H9 (cell line): ENCODE results near the gene CAV3. TPM values are rescaled to one million over a fixed set of nuclear protein-coding genes. Genes with fewer than 3 reads are reported as not detected.

Source experiments
- DNase-seq: peaks from one replicate; pipeline ENCODE4 v3.0.0-alpha.2; 2017
- H2AFZ ChIP-seq: one replicate; pipeline ENCODE4 v1.6.1; 2013; ENCODE audit warnings: mild to moderate bottlenecking, low read length, control low read depth, moderate library complexity
- H2AK5ac ChIP-seq: 2 replicates; pipeline ENCODE4 v1.6.1; 2013; ENCODE audit warnings: low read length, control low read depth, mixed read lengths; ENCODE audit not compliant: insufficient read length
- H2BK120ac ChIP-seq: one replicate; pipeline ENCODE4 v1.6.1; 2013; ENCODE audit warnings: low read depth, mild to moderate bottlenecking, low read length, control low read depth, inconsistent platforms; ENCODE audit not compliant: poor library complexity, severe bottlenecking
- H2BK12ac ChIP-seq: 2 replicates; pipeline ENCODE4 v1.6.1; 2013; ENCODE audit warnings: low read length, control low read depth, mixed read lengths, low read depth; ENCODE audit not compliant: insufficient read length
- H2BK15ac ChIP-seq: 2 replicates; pipeline ENCODE4 v1.6.1; 2013; ENCODE audit warnings: low read depth, low read length, control low read depth
- H2BK20ac ChIP-seq: one replicate; pipeline ENCODE4 v1.6.1; 2013; ENCODE audit warnings: low read depth, mild to moderate bottlenecking, low read length, control low read depth, inconsistent platforms; ENCODE audit not compliant: poor library complexity, severe bottlenecking
- H2BK5ac ChIP-seq: 2 replicates; pipeline ENCODE4 v1.6.1; 2013; ENCODE audit warnings: low read length, control low read depth, mixed read lengths; ENCODE audit not compliant: insufficient read length
- H3K14ac ChIP-seq: 2 replicates; pipeline ENCODE4 v1.6.1; 2013; ENCODE audit warnings: low read length, control low read depth; ENCODE audit not compliant: insufficient read depth
- H3K18ac ChIP-seq: 2 replicates; pipeline ENCODE4 v1.6.1; 2013; ENCODE audit warnings: low read depth, mild to moderate bottlenecking, mixed read lengths, low read length, control low read depth; ENCODE audit not compliant: insufficient read length
- H3K23ac ChIP-seq: 2 replicates; pipeline ENCODE4 v1.6.1; 2013; ENCODE audit warnings: low read length, control low read depth, mixed read lengths, low read depth; ENCODE audit not compliant: insufficient read length
- H3K23me2 ChIP-seq: 2 replicates; pipeline ENCODE4 v1.6.1; 2013; ENCODE audit warnings: low read depth, mild to moderate bottlenecking, mixed read lengths, low read length, control low read depth; ENCODE audit not compliant: insufficient read length, poor library complexity, severe bottlenecking
- H3K27ac ChIP-seq: 2 replicates; pipeline ENCODE4 v1.5.1; 2013; ENCODE audit warnings: low read length, control low read depth, mixed read lengths, low read depth; ENCODE audit not compliant: insufficient read length
- H3K27me3 ChIP-seq: 2 replicates; pipeline ENCODE4 v1.6.1; 2013; ENCODE audit warnings: low read length, control low read depth, inconsistent platforms; ENCODE audit not compliant: insufficient read depth
- H3K4ac ChIP-seq: 2 replicates; pipeline ENCODE4 v1.6.1; 2013; ENCODE audit warnings: low read depth, mild to moderate bottlenecking, control low read depth, inconsistent platforms, low read length, moderate library complexity
- H3K4me1 ChIP-seq: 2 replicates; pipeline ENCODE4 v1.6.1; 2013; ENCODE audit warnings: low read length, control low read depth, inconsistent platforms; ENCODE audit not compliant: insufficient read depth
- H3K4me2 ChIP-seq: 2 replicates; pipeline ENCODE4 v1.6.1; 2013; ENCODE audit warnings: low read length, control low read depth, mixed read lengths; ENCODE audit not compliant: insufficient read length, insufficient read depth
- H3K56ac ChIP-seq: 2 replicates; pipeline ENCODE4 v1.6.1; 2013; ENCODE audit warnings: low read depth, mild to moderate bottlenecking, mixed read lengths, low read length, control low read depth; ENCODE audit not compliant: insufficient read length
- H3K79me1 ChIP-seq: 2 replicates; pipeline ENCODE4 v1.6.1; 2013; ENCODE audit warnings: low read depth, mild to moderate bottlenecking, moderate library complexity, low read length, control low read depth, inconsistent platforms; ENCODE audit not compliant: insufficient read depth, poor library complexity, severe bottlenecking
- H3K79me2 ChIP-seq: 2 replicates; pipeline ENCODE4 v1.6.1; 2013; ENCODE audit warnings: low read length, control low read depth, inconsistent platforms; ENCODE audit not compliant: insufficient read depth
- H3K9ac ChIP-seq: 2 replicates; pipeline ENCODE4 v1.6.1; 2013; ENCODE audit warnings: low read length, control low read depth, mixed read lengths; ENCODE audit not compliant: insufficient read length; ENCODE audit errors: extremely low read depth
- H3K9me3 ChIP-seq: one replicate; pipeline ENCODE4 v1.6.1; 2013; ENCODE audit warnings: low read depth, low read length, inconsistent platforms; ENCODE audit not compliant: control insufficient read depth
- H3T11ph ChIP-seq: one replicate; pipeline ENCODE4 v1.6.1; 2013; ENCODE audit warnings: mild to moderate bottlenecking, low read length, control low read depth, inconsistent platforms
- H4K20me1 ChIP-seq: one replicate; pipeline ENCODE4 v1.6.1; 2013; ENCODE audit not compliant: control insufficient read depth, insufficient read length, insufficient read depth
- H4K5ac ChIP-seq: 2 replicates; pipeline ENCODE4 v1.6.1; 2013; ENCODE audit warnings: low read depth, mild to moderate bottlenecking, mixed read lengths, low read length, control low read depth; ENCODE audit not compliant: insufficient read length
- H4K8ac ChIP-seq: replicated peaks from 2 replicates; pipeline ENCODE4 v1.6.1; 2013; ENCODE audit warnings: low read length, control low read depth, mixed read lengths, low read depth; ENCODE audit not compliant: insufficient read length
- H4K91ac ChIP-seq: 2 replicates; pipeline ENCODE4 v1.6.1; 2013; ENCODE audit warnings: low read depth, mild to moderate bottlenecking, moderate library complexity, mixed read lengths, low read length, control low read depth; ENCODE audit not compliant: insufficient read length
- H3K27ac Mint-ChIP-seq, 3 experiments: 2 replicates in 2 of 3; 3 replicates in 1 of 3; pipeline ENCODE4 v1.8.0; 2020 to 2021; ENCODE audit warnings: mixed read lengths in 3 of 3, mild to moderate bottlenecking in 1 of 3, moderate library complexity in 1 of 3
- H3K27me3 Mint-ChIP-seq: 2 replicates; pipeline ENCODE4 v1.8.0; 2021; ENCODE audit warnings: low read depth, mild to moderate bottlenecking, moderate library complexity, mixed read lengths
- H3K36me3 Mint-ChIP-seq, 3 experiments: 2 replicates in 2 of 3; 3 replicates in 1 of 3; pipeline ENCODE4 v1.8.0; 2020 to 2021; ENCODE audit warnings: low read depth in 3 of 3, mixed read lengths in 3 of 3; ENCODE audit not compliant: insufficient read depth in 1 of 3
- H3K4me1 Mint-ChIP-seq, 2 experiments: 2 replicates each; pipeline ENCODE4 v1.8.0; 2020; ENCODE audit warnings: mixed read lengths in 2 of 2
- H3K4me3 Mint-ChIP-seq, 2 experiments: 2 replicates in 1 of 2; 3 replicates in 1 of 2; pipeline ENCODE4 v1.8.0; 2020 to 2021; ENCODE audit warnings: mild to moderate bottlenecking in 2 of 2, mixed read lengths in 2 of 2, moderate library complexity in 1 of 2
- H3K9me3 Mint-ChIP-seq, 2 experiments: 2 replicates in 1 of 2; 3 replicates in 1 of 2; pipeline ENCODE4 v1.8.0; 2020; ENCODE audit warnings: mild to moderate bottlenecking in 2 of 2, mixed read lengths in 2 of 2, moderate library complexity in 1 of 2
- CTCF ChIP-seq: fragments of 200-600 bp; sonication (generic); conservative IDR thresholded peaks from 3 replicates; pipeline ENCODE4 v1.8.0; 2021; ENCODE audit warnings: antibody characterized with exemption, mild to moderate bottlenecking
- WGBS: extraction: QIAGEN DNeasy Blood & Tissue Kit; methylation state at CpG from one replicate; pipeline ENCODE4 v1.1.7; 2013; ENCODE audit warnings: missing lambda C conversion rate, low lambda C conversion rate, mixed read lengths; ENCODE audit not compliant: insufficient read length; ENCODE audit errors: extremely low coverage; 5-methylcytosine and 5-hydroxymethylcytosine counted together
- total RNA-seq: library from RNA; stranded (reverse); gene quantifications from 2 replicates; pipeline ENCODE4 v1.2.1, GENCODE V29; 2021

CAV3 gene
- total RNA-seq, 1 experiment from 2014 or later = not detected

- Histone ChIP-seq H3K4me2 (no peak overlapping the region), H2AK5ac (no peak overlapping the region), H3K23me2 (no peaks in the 10 kb centered on the region), H2AFZ (no peak overlapping the region), H2BK20ac (no peak overlapping the region), H3K79me2 (no peaks in the 10 kb centered on the region), H2BK120ac (no peak overlapping the region), H4K91ac (no peak overlapping the region), H3K27ac (no peak overlapping the region), H3K9ac (no peak overlapping the region), H3K27me3 (peaks cover 47% of the 10 kb centered on the region), H2BK12ac (no peak overlapping the region), H3K4me1 (no peaks in the 10 kb centered on the region), H2BK15ac (no peak overlapping the region), H3K9me3 (no peaks in the 10 kb centered on the region), H2BK5ac (no peak overlapping the region), H3K4ac (no peak overlapping the region), H3K18ac (no peak overlapping the region), H3K14ac (no peak overlapping the region; the same call in 1 of the 2 replicates), H4K5ac (no peak overlapping the region), H3K79me1 (no peaks in the 10 kb centered on the region), H4K8ac (no peak overlapping the region), H3K23ac (no peak overlapping the region), H4K20me1 (peaks cover 2% of the 10 kb centered on the region), H3K56ac (no peak overlapping the region), H3T11ph (no peak overlapping the region)
- Mint-ChIP-seq H3K36me3 (no peaks in the 10 kb centered on the region; a peak in 1 of 7 replicates), H3K4me1 (peaks cover 4% of the 10 kb centered on the region in 2 experiments), H3K27ac (no peak overlapping the region), H3K9me3 (peaks cover 0 to 6% of the 10 kb centered on the region in 2 experiments; a peak in 3 of 5 replicates), H3K27me3 (peaks cover 100% of the 10 kb centered on the region), H3K4me3 (no peak overlapping the region)
- no CpG with 5 or more reads among the region's 8 CpGs for WGBS
- TF ChIP-seq CTCF = no peak
- DNase-seq = no peak
Observed at GRCh38 chr3:8709801-8710507, 23.6 kb upstream of the CAV3 start.
